NCI-H460 (cell line): ENCODE measurements around the gene MIER1. TPM values are rescaled to one million over a fixed set of nuclear protein-coding genes. Genes with fewer than 3 reads are reported as not detected.

Experiments
- DNase-seq: peaks from one replicate; pipeline ENCODE4 v3.0.0-alpha.2; 2016; ENCODE audit warnings: low read depth; ENCODE audit errors: extremely low read depth
- total RNA-seq: library from RNA; depleted of rRNA; stranded (reverse); fragments of >200 nt; shearing (Covaris generic); gene quantifications from 2 replicates; pipeline ENCODE4 v1.2.3, GENCODE V29; 2014; rRNA removed

MIER1 gene
- total RNA-seq, 1 experiment from 2014 or later, result 35.8 TPM

DNA sequence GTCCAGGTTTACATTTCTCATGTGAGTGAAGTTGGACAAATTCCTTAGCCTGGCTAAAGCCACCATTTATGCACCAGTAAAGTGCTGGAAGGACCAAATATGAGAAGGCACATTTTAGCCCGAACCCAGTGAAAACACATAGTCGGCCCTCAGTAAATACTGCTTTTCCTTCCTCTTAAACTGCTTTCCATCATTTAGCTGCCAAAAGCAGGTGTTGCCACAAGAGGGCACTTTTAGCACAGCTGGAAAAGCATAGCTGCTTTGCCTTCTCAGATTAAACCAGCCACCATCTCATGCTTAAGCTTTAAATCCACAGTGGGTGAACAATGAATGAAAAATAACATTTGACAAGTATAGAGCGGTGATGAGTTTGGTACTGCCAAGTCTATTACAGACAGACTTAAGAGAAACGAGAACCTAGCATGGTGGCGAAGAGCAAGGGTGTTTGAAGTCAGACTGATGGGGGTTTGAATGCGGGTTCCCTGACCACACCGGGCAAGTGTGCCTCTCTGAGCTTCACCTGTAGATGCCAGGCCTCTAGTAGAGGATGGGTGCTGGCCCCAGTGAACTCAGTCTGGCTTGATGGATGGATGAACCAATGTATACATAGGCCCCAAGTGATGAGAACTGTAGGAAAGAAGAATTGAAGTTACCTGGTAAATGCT lies 71.4 kb downstream of the MIER1 start:
- DNase-seq, result peak; percentile 57

DNA sequence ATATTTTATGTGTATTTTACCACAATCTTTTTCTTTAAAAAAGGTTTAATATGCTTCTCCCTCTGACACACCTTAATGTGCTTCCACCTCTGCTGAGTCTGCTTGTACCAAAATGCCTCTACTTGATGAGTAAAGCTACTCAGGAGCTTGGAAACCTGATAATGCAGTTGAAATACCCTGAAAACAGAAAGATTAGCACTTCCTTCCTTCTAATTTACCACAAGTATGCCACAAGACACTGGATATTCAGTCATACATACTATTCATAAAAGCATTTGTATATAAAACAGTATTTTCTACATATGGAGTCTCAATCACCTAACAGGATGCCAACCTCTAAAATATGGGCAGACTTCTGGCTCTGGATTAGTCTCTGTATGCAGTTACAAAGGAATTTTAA lies 74.2 kb downstream of the MIER1 start:
- no peak for DNase-seq

DNA sequence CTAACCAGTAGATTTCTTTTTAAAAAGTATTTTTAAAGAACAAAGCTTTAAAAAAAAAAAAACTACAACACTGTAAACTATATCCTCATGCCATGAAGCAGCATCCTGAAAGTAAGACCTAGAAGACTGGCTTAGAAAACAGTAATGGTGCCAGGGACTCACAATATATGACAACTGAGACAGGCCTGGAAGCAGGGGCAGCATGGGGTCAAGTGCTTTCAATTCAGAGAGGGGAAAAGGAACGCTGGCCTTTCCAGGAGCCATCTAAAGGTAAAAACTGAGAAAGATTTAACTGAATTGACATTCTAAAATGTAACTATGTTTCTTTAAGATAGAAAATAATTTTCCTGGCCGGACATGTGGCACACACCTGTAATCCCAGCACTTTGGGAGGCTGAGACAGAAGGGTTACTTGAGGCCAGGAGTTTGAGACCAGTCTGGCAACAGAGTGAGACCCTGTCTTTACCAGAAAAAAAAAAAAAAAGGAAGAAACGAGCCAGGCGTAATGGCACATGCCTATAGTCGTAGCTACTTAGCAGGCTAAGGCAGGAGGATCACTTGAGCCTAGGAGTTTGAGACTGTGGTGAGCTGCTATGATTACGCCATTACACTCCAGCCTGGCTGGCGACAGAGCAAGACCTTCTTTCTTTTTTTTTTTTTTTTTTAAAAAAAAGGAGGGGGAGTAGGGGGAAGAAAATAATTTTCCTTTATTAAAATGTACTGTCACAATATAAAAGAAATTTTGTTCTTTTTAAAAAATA lies 75.0 kb downstream of the MIER1 start:
- no peak for DNase-seq

DNA sequence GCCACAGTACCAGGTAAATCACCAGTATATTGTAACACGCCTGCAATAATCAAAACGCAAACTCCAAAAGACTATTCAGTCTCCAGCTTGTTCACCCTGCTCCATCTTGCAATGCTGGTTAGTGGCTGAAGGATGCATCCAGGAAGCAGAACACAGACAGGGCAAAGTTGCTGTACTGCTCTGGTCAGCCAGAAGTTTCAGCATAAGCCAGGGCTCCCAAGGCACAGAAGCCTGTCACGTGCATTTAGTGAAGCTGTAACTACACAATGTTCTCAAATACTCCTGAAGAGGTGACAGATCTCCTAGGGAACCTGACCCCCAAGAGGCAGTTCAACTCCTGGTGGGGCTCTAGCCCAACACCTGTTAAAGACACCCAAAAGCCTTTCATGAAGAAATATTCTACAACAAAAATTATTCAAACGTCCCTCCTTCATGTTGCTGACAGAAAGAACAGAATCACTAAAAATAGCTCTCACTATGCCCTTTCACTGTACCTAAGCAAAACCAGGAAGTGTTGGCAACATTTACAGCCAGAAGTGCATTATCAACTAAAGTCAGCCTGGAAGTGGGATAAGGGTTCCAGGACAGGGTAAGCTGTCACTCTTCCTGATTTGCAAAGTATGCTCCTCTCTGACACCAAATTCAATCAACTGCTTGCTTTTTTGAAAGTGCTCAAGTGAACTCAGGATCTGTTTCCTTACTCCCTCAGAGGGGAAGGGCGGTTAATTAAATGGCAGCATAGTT lies 77.1 kb downstream of the MIER1 start:
- no peak for DNase-seq

DNA sequence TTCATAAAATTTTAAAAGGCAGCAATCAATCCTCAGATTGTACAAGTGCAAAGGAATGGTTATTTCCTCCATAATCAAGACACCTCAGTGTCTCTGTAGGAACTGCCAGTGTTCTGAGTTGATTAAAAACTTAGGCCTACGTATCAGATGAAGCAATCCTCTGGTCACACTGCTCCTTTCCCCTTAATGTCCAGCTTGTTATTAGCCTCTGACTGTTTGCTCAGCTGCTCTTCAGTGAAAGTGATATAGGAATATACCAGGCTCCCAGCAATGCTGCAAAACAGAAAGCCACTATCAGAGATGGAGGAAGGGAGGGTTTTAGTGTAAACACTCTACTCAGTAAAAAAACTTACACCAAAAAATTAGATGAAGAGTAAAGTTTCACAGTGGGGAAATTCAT lies 79.4 kb downstream of the MIER1 start:
- no peak for DNase-seq

DNA sequence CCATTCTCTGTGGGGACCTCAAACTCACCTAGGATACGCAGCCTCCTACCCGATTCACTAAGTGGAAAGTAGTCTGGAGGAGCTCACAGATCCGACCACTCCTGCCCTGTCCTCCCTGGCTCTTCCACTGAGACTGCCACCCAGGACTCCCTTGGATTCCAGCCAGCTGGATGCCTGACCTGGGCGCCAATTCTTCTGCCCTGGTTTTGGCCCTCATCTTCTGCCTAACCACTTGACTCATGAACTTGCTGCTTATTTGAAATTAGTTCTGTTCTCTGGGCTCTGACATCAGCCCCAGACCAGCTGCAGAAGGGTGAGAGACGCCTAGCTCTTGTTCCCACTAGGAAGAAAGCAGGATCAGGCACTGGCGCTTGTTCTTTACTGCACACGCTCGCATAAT lies 80.3 kb downstream of the MIER1 start:
- no peak for DNase-seq

DNA sequence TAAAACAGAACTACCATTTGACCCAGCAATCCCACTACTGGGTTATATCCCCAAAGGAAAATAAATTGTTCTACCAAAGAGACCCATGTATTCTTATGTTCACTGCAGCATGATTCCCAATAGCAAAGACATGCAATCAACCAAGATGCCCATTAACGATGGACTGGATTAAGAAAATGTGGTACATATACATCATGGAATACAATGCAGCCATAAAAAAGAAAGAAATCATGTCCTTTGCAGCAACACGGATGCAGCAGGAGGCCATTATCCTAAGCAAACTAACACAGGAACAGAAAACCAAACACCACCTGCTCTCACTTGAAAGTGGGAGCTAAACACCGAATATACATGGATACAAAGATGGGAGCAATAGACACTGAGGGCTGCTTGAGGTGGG lies 85.0 kb downstream of the MIER1 start:
- DNase-seq, result no peak

DNA sequence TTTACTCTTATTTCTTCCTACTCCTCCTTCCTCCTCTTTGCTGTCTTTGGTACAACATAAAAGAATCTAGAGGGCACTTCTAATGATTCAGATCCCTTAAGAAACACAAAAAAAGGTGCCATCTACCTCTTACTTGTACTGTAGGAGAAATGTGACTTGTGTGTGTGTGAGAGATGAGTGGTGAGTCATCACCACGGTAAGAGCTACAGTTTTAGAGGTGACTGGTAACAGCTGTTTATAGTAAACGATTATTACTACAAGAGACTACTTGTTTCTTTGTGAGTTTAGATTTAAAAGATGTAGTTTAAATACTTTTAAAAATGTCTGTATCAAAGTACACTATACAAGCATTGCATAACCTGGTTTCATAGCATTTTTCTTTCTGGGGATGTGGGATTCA lies 88.8 kb downstream of the MIER1 start:
- no peak for DNase-seq

DNA sequence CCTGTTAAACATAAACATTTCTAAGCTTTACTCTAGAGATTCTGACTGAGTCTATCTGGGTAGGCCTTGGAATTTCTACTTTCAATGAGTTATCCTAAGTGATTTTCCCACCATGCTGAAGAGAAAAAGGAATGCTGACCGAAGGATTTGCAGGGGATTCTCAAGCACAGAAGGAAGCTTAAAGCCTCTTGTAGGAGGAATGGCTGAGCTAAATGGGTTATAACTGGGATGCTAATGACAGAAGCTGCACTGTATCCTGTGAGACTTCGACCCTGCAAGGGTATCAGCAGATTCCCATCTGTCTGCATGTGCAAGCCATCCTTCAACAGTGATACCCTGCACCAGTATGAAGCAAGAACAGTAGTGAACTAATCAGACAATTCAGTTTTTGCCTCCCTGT lies 93.8 kb downstream of the MIER1 start:
- no peak for DNase-seq

DNA sequence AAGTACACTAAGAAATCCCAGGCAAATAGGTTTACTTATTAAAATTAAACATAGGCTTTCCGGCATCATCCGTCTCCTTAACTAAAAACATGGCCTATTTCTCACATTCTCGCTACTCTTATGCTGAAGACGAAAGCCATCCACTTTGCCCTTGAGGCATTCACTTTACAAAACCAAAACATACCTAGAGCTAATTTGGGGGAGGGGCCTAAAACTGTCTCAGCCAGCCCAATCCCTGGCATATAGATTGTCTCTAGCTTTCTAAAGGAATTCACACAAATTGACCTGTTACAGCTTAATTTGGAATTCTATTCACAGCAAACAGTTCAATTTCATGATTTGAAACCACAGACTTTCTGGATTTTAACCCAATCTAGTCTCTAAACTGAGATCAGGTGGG lies 94.3 kb downstream of the MIER1 start:
- no peak for DNase-seq

DNA sequence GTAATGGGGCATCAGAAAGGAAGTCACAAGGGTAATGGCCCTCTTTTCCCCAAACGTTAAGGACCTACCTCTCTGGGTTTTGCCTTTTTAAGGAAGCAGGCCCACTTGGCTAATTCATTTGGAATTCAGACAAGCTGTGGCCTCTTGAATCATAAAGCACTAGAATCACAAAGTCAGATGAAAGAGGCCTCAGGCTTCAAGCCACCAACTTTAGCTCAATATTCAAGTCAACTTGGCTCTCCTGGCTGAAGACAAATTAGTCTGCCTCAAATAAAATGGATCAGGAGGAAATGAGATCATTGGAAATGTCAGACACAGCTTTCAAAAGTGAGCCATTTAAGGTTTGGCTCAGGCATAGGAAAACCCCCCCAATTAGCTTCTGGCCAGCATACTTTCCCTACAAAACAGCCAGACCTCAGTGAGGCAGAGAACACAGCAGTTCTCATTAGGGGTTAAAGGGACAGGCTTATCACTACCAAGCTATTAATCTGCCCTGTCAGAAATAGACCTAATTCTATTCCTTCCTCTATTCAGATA lies 94.9 kb downstream of the MIER1 start:
- no peak for DNase-seq

DNA sequence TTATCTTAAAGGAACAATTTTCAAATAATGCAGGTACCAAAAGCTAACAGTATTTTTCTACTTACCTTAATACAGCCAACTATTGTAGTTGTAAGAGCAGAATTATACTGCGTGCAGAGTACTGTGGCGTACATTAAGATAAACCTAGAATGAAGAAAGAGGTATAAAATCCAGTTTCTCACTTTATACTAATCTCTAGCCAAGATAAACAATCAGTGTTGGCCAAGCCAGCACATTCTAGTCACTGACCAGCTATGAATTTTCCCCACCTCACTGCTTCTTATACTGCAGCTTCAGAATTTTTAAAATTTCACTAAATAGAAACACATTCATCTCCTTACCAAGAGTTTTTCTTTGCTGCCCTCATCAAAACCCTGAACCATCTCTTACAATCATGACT lies 95.5 kb downstream of the MIER1 start:
- DNase-seq, result no peak

DNA sequence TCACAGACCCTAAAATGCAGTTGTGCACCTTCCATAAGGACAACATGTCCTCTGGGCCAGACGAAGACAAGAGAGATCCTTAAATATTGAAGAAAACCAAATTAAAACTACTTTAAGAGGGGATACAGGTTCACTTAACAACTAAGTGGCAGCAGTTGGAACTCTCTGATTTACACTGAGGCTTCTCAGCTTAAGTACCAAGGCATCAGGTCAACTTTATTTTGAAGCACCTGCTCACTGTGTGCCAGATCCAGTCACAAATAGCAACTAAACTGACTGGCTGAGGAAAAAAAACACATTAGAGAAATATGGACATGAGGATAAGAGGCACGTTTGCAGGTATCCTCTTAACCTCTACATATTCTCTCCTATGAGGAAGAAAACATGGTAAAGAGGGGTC lies 96.0 kb downstream of the MIER1 start:
- DNase-seq, result no peak

DNA sequence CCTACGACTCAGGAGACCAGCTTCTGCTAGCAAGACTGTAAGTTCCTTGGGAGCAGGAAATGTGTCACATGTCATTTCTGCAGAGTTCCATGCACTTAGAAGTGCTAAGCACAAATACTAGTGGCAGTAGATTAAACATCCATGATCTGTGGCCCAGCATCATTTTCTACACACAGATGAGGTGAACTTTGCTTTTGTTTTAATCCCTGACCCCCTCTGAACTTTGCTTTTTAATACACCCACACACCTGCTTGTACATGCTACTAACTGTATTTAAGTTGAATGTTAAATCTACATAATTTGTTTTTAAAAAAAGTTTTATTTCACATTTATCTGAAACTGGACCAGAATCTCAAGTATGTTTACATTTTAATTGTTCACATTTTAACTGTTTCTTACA lies 104.7 kb downstream of the MIER1 start:
- DNase-seq, result no peak

DNA sequence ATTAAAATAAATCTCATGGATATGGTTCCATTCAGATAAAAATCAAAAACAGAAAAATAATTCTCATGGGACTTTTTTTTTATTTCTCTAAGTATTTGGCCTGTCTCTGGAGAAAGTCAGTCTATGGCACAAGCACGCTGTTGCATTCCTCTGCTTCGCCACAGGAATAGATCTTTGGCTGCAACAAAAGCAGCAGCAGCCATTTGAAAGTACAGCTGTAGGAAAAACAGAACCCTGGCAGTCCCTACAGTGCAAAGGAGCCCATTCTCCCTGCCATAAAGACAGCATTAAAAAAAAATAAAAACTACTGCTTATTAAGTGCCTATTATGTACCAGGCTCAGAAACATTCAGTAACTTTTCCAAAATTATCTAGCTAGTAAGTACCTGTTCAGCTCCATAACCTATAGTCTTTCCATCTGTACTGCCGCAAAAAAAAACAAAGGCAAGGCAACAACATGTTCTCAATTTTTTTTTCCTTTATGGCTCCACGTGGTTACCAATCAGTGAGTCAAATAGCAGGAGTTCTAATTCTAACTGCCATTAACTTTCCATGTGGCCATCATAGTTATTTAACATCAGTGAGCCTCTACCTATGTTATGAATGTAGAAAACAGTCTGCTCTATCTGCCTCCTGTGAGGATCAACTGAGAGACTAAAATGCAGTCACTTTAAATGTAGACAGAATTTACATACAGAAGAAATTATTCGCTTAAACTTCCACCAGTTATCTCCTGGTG lies 106.5 kb downstream of the MIER1 start:
- no peak for DNase-seq

DNA sequence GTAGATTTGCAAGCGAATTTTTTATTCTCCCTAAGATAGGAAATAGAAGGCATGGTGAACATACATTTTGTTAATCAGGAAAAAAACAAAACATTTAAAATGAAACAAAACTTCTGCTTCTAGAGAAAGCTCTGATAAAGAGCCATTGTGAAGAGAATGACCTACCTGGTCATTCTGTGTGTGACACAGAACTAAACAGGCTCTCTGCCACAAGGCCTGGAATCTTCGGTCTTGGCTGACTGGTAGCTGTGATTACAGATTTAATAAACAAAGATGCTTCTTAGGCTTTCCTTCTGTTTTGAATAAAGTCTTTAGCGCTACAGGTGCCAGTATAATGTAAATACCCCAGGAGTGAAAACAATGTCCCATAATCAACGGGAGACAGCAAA lies 107.1 kb downstream of the MIER1 start:
- DNase-seq, result no peak

Other genes starting within 250 kb of the MIER1 start
- not detected in 2 replicates for gene DYNLT5, start 172.5 kb upstream of the MIER1 start, total RNA-seq
- not detected in 2 replicates for gene INSL5, start 123.7 kb upstream of the MIER1 start, total RNA-seq
- 2.3 and 2.9 TPM in 2 replicates for gene DNAI4, start 134 bp upstream of the MIER1 start, total RNA-seq
- gene SLC35D1, start 129.2 kb downstream of the MIER1 start, total RNA-seq, result 9.3 and 10.1 TPM in 2 replicates
- not detected in 2 replicates for gene C1orf141, start 210.0 kb downstream of the MIER1 start, total RNA-seq
- gene IL23R, start 241.5 kb downstream of the MIER1 start, total RNA-seq, result not detected in 2 replicates